Activated CD4-positive, alpha-beta T cell treated with anti-CD3 and anti-CD28 coated beads for 36 hours (primary cell): ENCODE results near the gene BACH2. TPM values are rescaled to one million over a fixed set of nuclear protein-coding genes. Genes with fewer than 3 reads are reported as not detected.

Experiments used
- ATAC-seq: fragments of 200-7000 bp; cut with Tn5 transposase; one replicate; pipeline ENCODE4 v1.10.0; 2021; ENCODE audit warnings: mild to moderate bottlenecking, moderate library complexity
- CTCF ChIA-PET: fragments of 350-600 bp; sonication (Branson Sonifier 250); formaldehyde crosslinking; loops from one replicate; lab custom pipeline; 2021; ENCODE audit warnings: antibody characterized with exemption; lab: Charles Lee
- POLR2A ChIA-PET: fragments of 350-600 bp; sonication (Branson Sonifier 250); formaldehyde crosslinking; loops from one replicate; lab custom pipeline; 2021; ENCODE audit warnings: antibody characterized with exemption, inconsistent platforms; lab: Charles Lee
- DNase-seq: peaks from one replicate; pipeline ENCODE4 v3.0.0-alpha.2; 2020
- H3K27ac Mint-ChIP-seq: one replicate; pipeline ENCODE4 v1.8.0; 2021; ENCODE audit warnings: mixed read lengths
- H3K27me3 Mint-ChIP-seq: one replicate; pipeline ENCODE4 v1.8.0; 2021; ENCODE audit warnings: mixed read lengths
- H3K36me3 Mint-ChIP-seq: one replicate; pipeline ENCODE4 v1.8.0; 2021; ENCODE audit warnings: low read depth, mixed read lengths
- H3K4me1 Mint-ChIP-seq: one replicate; pipeline ENCODE4 v1.8.0; 2021; ENCODE audit warnings: mixed read lengths
- H3K4me3 Mint-ChIP-seq: one replicate; pipeline ENCODE4 v1.8.0; 2021; ENCODE audit warnings: mild to moderate bottlenecking, moderate library complexity, mixed read lengths
- H3K9me3 Mint-ChIP-seq: one replicate; pipeline ENCODE4 v1.8.0; 2021; ENCODE audit warnings: low read depth, mixed read lengths
- intact Hi-C, 2 experiments: fragments of 100-400 bp; cut with DNase I in 1 of 2; cut with micrococcal nuclease in 1 of 2; formaldehyde crosslinking; loops; one replicate each; pipeline versions ENCODE4 v1.14.2 to v1.15.1; 2022 to 2024; cut with DNase I, micrococcal nuclease
- total RNA-seq, 2 experiments: library from RNA; stranded (reverse); gene quantifications; one replicate each; pipeline ENCODE4 v1.2.3, GENCODE V29; 2021

BACH2 gene
- total RNA-seq, 2 experiments from 2014 or later = 74.7 to 87.3 TPM

GRCh38 chr6:89966228-89966544 lies 330.5 kb downstream of the BACH2 start:
- POLR2A ChIA-PET = interaction anchor here (1.1 to 1.2 kb wide), 2 partner anchors 14 to 112 kb away, joined by 3 to 4 read pairs; no protein-coding TSS in a partner anchor
- DNase-seq = no peak
- H3K4me3 Mint-ChIP-seq = no peak overlapping the region
- ATAC-seq = peak; percentile 2
- H3K27ac Mint-ChIP-seq = peak overlapping the region; percentile 87
- intact Hi-C loops = no loop called here
- H3K4me1 Mint-ChIP-seq = peaks cover 78% of the 10 kb centered on the region
- CTCF ChIA-PET = interaction anchor here (1.0 to 1.3 kb wide), 5 partner anchors 10 to 26 kb away, joined by 3 to 7 read pairs (median 4); no protein-coding TSS in a partner anchor
- H3K27me3 Mint-ChIP-seq = no peaks in the 10 kb centered on the region
- H3K36me3 Mint-ChIP-seq = peaks cover 62% of the 10 kb centered on the region
- H3K9me3 Mint-ChIP-seq = no peaks in the 10 kb centered on the region

- ChIA-PET CTCF (interaction anchor here (1.0 to 1.3 kb wide), 5 partner anchors 9 to 25 kb away, joined by 3 to 7 read pairs (median 4); no protein-coding TSS in a partner anchor), POLR2A (interaction anchor here (1.1 to 1.2 kb wide), 2 partner anchors 13 to 113 kb away, joined by 3 to 4 read pairs; no protein-coding TSS in a partner anchor)
- DNase-seq (peak; percentile 31), ATAC-seq (peak; percentile 56)
- Mint-ChIP-seq H3K27ac (peak overlapping the region; percentile 87), H3K4me1 (peaks cover 83% of the 10 kb centered on the region), H3K27me3 (no peaks in the 10 kb centered on the region), H3K36me3 (peaks cover 65% of the 10 kb centered on the region), H3K9me3 (no peaks in the 10 kb centered on the region), H3K4me3 (no peak overlapping the region)
- intact Hi-C loops = no loop called here
These were observed 331.0 kb downstream of the BACH2 start for GRCh38 chr6:89965441-89966227.

- H3K4me1 Mint-ChIP-seq = peaks cover 99% of the 10 kb centered on the region
- intact Hi-C loops = no loop called here
- H3K36me3 Mint-ChIP-seq = peaks cover 78% of the 10 kb centered on the region
These were observed 333.3 kb downstream of the BACH2 start for GRCh38 chr6:89963391-89963790.

GRCh38 chr6:89961481-89961880 lies 335.2 kb downstream of the BACH2 start:
- ChIA-PET POLR2A (no interaction called here), CTCF (no interaction called here)
- Mint-ChIP-seq H3K27me3 (no peaks in the 10 kb centered on the region), H3K36me3 (peaks cover 66% of the 10 kb centered on the region), H3K4me3 (no peak overlapping the region), H3K27ac (peak overlapping the region; percentile 63), H3K4me1 (peaks cover 94% of the 10 kb centered on the region), H3K9me3 (no peaks in the 10 kb centered on the region)
- ATAC-seq = peak; percentile 60
- peak; percentile 36 for DNase-seq
- intact Hi-C loops = loop anchor here in 1 of 2 experiments (1.0 kb wide), 1 partner anchor 18 kb away; no protein-coding TSS in a partner anchor

More at GRCh38 chr6:89963391-89963790, 333.3 kb downstream of the BACH2 start:
- no peak for ATAC-seq
- DNase-seq = no peak
- no peaks in the 10 kb centered on the region for H3K27me3 Mint-ChIP-seq
- H3K9me3 Mint-ChIP-seq = no peaks in the 10 kb centered on the region
- POLR2A ChIA-PET = no interaction called here
- H3K4me3 Mint-ChIP-seq = no peak overlapping the region
- CTCF ChIA-PET = no interaction called here
- H3K27ac Mint-ChIP-seq = peak overlapping the region; percentile 27

GRCh38 chr6:89959883-89960282 lies 336.8 kb downstream of the BACH2 start:
- peak overlapping the region; percentile 81 for H3K27ac Mint-ChIP-seq
- H3K4me1 Mint-ChIP-seq = peaks cover 94% of the 10 kb centered on the region
- H3K9me3 Mint-ChIP-seq = no peaks in the 10 kb centered on the region
- intact Hi-C loops = no loop called here
- ChIA-PET CTCF (interaction anchor here (0.6 kb wide), 1 partner anchor 217 kb away, joined by 3 read pairs; no protein-coding TSS in a partner anchor), POLR2A (no interaction called here)
- H3K36me3 Mint-ChIP-seq = peaks cover 69% of the 10 kb centered on the region
- DNase-seq (no peak), ATAC-seq (no peak)
- no peaks in the 10 kb centered on the region for H3K27me3 Mint-ChIP-seq
- H3K4me3 Mint-ChIP-seq = no peak overlapping the region

GRCh38 chr6:89956182-89956581 lies 340.5 kb downstream of the BACH2 start:
- POLR2A ChIA-PET = interaction anchor here (0.6 to 1.0 kb wide), 2 partner anchors 124 to 132 kb away, joined by 3 read pairs; no protein-coding TSS in a partner anchor
- intact Hi-C loops = no loop called here

GRCh38 chr6:89955364-89955763 lies 341.3 kb downstream of the BACH2 start:
- POLR2A ChIA-PET = interaction anchor here (0.6 to 1.2 kb wide), 7 partner anchors 53 to 428 kb away, joined by 3 to 10 read pairs (median 6); no protein-coding TSS in a partner anchor
- peaks cover 88% of the 10 kb centered on the region for H3K4me1 Mint-ChIP-seq
- intact Hi-C loops = loop anchor here in 1 of 2 experiments (2.0 kb wide), 1 partner anchor 71 kb away; no protein-coding TSS in a partner anchor
- no peaks in the 10 kb centered on the region for H3K9me3 Mint-ChIP-seq
- no peak overlapping the region for H3K4me3 Mint-ChIP-seq
- DNase-seq = no peak
- no peak for ATAC-seq
- H3K27ac Mint-ChIP-seq = peak overlapping the region; percentile 82
- peaks cover 76% of the 10 kb centered on the region for H3K36me3 Mint-ChIP-seq
- H3K27me3 Mint-ChIP-seq = no peaks in the 10 kb centered on the region
- CTCF ChIA-PET = interaction anchor here (1.0 to 3.6 kb wide), 4 partner anchors 15 to 502 kb away, joined by 3 to 24 read pairs (median 4); no protein-coding TSS in a partner anchor

More at GRCh38 chr6:89956182-89956581, 340.5 kb downstream of the BACH2 start:
- Mint-ChIP-seq H3K36me3 (peaks cover 74% of the 10 kb centered on the region), H3K9me3 (no peaks in the 10 kb centered on the region), H3K4me1 (peaks cover 94% of the 10 kb centered on the region), H3K27ac (peak overlapping the region; percentile 82), H3K27me3 (no peaks in the 10 kb centered on the region), H3K4me3 (no peak overlapping the region)
- CTCF ChIA-PET = interaction anchor here (1.0 to 1.2 kb wide), 3 partner anchors 10 to 110 kb away, joined by 3 to 7 read pairs (median 3); no protein-coding TSS in a partner anchor
- peak; percentile 11 for ATAC-seq
- DNase-seq = peak; percentile 64

- Mint-ChIP-seq H3K36me3 (peaks cover 77% of the 10 kb centered on the region), H3K27me3 (no peaks in the 10 kb centered on the region), H3K9me3 (no peaks in the 10 kb centered on the region), H3K27ac (peak overlapping the region; percentile 82), H3K4me1 (peaks cover 85% of the 10 kb centered on the region), H3K4me3 (peak overlapping the region; percentile 1)
- ChIA-PET CTCF (interaction anchor here (0.8 to 3.6 kb wide), 8 partner anchors 14 to 502 kb away, joined by 3 to 24 read pairs (median 4); no protein-coding TSS in a partner anchor), POLR2A (interaction anchor here (0.6 to 1.2 kb wide), 11 partner anchors 13 to 631 kb away, joined by 3 to 10 read pairs (median 5); no protein-coding TSS in a partner anchor)
- intact Hi-C loops = loop anchor here (2.0 to 5.0 kb wide), 5 partner anchors 33 to 443 kb away; no protein-coding TSS in a partner anchor
- ATAC-seq = peak; percentile 66
- peak; percentile 33 for DNase-seq
These were observed 341.9 kb downstream of the BACH2 start for GRCh38 chr6:89954721-89955148.

GRCh38 chr6:89952686-89953085 lies 344.0 kb downstream of the BACH2 start:
- ATAC-seq (peak; percentile 60), DNase-seq (peak; percentile 66)
- H3K4me3 Mint-ChIP-seq = no peak overlapping the region
- H3K4me1 Mint-ChIP-seq = peaks cover 75% of the 10 kb centered on the region
- H3K27ac Mint-ChIP-seq = peak overlapping the region; percentile 79
- peaks cover 85% of the 10 kb centered on the region for H3K36me3 Mint-ChIP-seq
- intact Hi-C loops = loop anchor here (1.0 to 5.0 kb wide), 11 partner anchors 35 to 445 kb away; no protein-coding TSS in a partner anchor
- ChIA-PET POLR2A (interaction anchor here (0.6 to 1.7 kb wide), 5 partner anchors 13 to 322 kb away, joined by 3 to 5 read pairs (median 4); no protein-coding TSS in a partner anchor), CTCF (interaction anchor here (0.6 to 3.6 kb wide), 10 partner anchors 12 to 587 kb away, joined by 3 to 24 read pairs (median 3); no protein-coding TSS in a partner anchor)
- H3K27me3 Mint-ChIP-seq = no peaks in the 10 kb centered on the region
- no peaks in the 10 kb centered on the region for H3K9me3 Mint-ChIP-seq

GRCh38 chr6:89952105-89952671 lies 344.5 kb downstream of the BACH2 start:
- Mint-ChIP-seq H3K27me3 (no peaks in the 10 kb centered on the region), H3K36me3 (peaks cover 88% of the 10 kb centered on the region), H3K27ac (peak overlapping the region; percentile 79), H3K4me1 (peaks cover 75% of the 10 kb centered on the region), H3K9me3 (no peaks in the 10 kb centered on the region), H3K4me3 (no peak overlapping the region)
- intact Hi-C loops = loop anchor here (1.0 to 5.0 kb wide), 11 partner anchors 35 to 445 kb away; no protein-coding TSS in a partner anchor
- CTCF ChIA-PET = interaction anchor here (0.6 to 3.6 kb wide), 7 partner anchors 12 to 574 kb away, joined by 3 to 24 read pairs (median 3); no protein-coding TSS in a partner anchor
- peak; percentile 64 for ATAC-seq
- peak; percentile 40 for DNase-seq
- POLR2A ChIA-PET = interaction anchor here (0.6 to 1.7 kb wide), 4 partner anchors 14 to 322 kb away, joined by 3 to 5 read pairs (median 4); no protein-coding TSS in a partner anchor
